MM.1S (cell line): ENCODE data around the gene ZNF592.

Experiments
- EZH2 ChIP-seq: fragments of 300-600 bp; sonication (generic); optimal IDR thresholded peaks from 2 replicates; pipeline ENCODE3; 2017; ENCODE audit warnings: low read depth, mild to moderate bottlenecking, antibody characterized with exemption, low read length, mixed read lengths
- TF ChIP-seq, protein P1 (sequence below): fragments of 300-600 bp; sonication (generic); IDR thresholded peaks from 2 replicates; pipeline ENCODE4 v1.5.1; 2016; ENCODE audit warnings: antibody characterized with exemption, low read length, mixed read lengths

DNA sequence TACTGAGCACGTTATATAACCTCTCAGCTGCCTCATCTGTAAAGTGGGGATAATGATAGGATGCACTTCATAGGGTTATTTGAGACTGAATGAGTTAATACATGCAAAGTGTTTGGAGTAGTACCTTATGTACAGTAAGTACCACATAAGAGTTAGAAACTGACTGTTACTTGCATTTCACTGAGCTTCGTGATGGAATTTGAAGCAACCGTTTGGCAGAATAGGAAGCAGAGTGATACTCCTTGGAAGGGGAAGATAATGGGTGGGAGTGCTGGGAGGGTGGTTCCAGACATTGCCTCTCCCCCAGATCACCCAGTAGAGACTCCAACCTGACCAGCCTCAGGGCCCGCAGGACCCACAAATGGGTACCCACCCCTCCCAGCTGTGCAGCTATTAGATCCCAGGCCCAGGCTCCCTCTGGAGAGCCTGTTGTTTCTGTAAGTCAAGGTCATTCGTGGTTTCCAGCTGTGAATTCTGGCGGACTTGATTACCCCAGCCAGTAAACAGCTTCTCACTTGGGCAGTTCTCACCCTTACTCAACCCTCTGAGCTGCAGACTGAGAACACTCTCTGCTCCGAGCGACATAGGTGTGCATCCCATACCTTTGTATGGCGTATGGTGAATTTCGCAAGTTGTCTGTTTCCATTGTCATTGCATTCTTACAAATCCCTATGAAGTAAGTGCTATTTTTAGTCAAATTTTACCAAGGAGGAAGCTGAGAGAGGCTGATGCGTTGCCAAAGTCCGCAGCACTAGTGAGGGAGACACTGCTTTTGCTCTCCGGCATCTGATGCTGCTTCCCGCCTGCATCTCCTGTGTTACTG, 79.9 kb downstream of the ZNF592 start:
- TF ChIP-seq, protein P1, sequence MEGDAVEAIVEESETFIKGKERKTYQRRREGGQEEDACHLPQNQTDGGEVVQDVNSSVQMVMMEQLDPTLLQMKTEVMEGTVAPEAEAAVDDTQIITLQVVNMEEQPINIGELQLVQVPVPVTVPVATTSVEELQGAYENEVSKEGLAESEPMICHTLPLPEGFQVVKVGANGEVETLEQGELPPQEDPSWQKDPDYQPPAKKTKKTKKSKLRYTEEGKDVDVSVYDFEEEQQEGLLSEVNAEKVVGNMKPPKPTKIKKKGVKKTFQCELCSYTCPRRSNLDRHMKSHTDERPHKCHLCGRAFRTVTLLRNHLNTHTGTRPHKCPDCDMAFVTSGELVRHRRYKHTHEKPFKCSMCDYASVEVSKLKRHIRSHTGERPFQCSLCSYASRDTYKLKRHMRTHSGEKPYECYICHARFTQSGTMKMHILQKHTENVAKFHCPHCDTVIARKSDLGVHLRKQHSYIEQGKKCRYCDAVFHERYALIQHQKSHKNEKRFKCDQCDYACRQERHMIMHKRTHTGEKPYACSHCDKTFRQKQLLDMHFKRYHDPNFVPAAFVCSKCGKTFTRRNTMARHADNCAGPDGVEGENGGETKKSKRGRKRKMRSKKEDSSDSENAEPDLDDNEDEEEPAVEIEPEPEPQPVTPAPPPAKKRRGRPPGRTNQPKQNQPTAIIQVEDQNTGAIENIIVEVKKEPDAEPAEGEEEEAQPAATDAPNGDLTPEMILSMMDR: no peak
- TF ChIP-seq EZH2: no peak
